ENCODE results near the gene GPR153.

DNA sequence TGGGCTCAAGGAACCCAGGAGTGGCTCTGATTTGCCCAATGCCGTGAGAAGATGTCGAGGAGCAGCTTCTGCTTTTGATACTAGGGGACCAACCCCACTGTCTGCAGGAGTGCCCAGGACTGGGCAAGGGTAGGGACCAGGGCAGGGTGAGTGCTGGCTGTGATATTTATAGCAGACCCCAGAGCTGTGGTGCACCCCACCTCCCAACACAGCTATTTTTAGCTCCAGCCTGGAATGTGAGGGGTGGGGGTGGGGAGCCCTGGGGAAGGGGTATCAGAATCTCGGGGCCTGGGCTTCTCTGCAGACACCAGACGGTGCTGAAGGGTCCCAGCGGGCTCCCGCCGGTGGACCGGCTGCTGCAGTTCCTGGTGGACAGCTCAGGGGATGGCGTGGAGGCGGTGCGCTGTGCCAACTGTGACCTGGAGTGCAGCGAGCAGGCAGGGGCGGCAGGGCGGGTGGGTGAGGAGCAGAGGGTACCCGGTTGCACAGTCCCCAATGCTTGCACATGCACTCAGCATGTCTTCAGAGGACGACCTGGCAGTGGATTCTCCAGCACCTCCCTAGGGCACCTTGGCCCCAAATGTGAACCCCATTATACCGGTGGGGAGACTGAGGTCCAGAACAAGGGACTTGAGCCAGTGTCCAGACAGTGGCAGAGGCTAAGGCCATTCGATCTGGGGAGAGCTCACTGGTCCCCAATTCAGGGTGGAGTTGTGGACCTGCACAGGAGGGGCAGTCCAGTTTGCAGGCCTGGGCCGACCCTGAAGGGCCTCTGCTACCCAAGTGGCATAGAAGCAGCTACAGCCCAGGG lies 53.6 kb downstream of the GPR153 start:
- no peak for TF ChIP-seq POLR2AphosphoS5 (IDR thresholded peaks at IDR 0.05; ENCODE audit: borderline replicate concordance, low read depth, low read length)
- no peak for TF ChIP-seq EZH2 (IDR thresholded peaks at IDR 0.05)
